Esophagus (tissue), 2 donors: ENCODE measurements around the gene HRH3. TPM values are rescaled to one million over a fixed set of nuclear protein-coding genes. Genes with fewer than 3 reads are reported as not detected.

Source experiments
- H3K27ac ChIP-seq, 2 donors: one replicate each; pipeline ENCODE4 v1.5.1; 2013; ENCODE audit warnings: low read depth in 2 of 2, mild to moderate bottlenecking in 2 of 2, inconsistent platforms in 1 of 2, low read length in 1 of 2, moderate library complexity in 1 of 2
- H3K27me3 ChIP-seq, 2 donors: one replicate each; pipeline ENCODE4 v1.6.1; 2013; ENCODE audit warnings: low read length in 2 of 2, control low read depth in 1 of 2, mild to moderate bottlenecking in 1 of 2; ENCODE audit not compliant: insufficient read depth in 2 of 2, control insufficient read depth in 1 of 2
- H3K36me3 ChIP-seq, 2 donors: one replicate each; pipeline ENCODE4 v1.6.1; 2013; ENCODE audit warnings: low read length in 1 of 2; ENCODE audit not compliant: control insufficient read depth in 2 of 2, insufficient read depth in 2 of 2
- H3K4me1 ChIP-seq, 2 donors: one replicate each; pipeline ENCODE4 v1.6.1; 2013; ENCODE audit warnings: low read length in 1 of 2; ENCODE audit not compliant: control insufficient read depth in 2 of 2, insufficient read depth in 2 of 2
- H3K4me3 ChIP-seq, 2 donors: one replicate each; pipeline ENCODE4 v1.5.1; 2013; ENCODE audit warnings: low read length in 2 of 2, mild to moderate bottlenecking in 2 of 2, low read depth in 1 of 2, moderate library complexity in 1 of 2
- H3K9me3 ChIP-seq, 2 donors: one replicate each; pipeline ENCODE4 v1.6.1; 2013; ENCODE audit warnings: mild to moderate bottlenecking in 2 of 2, low read depth in 1 of 2, low read length in 1 of 2, moderate library complexity in 1 of 2; ENCODE audit not compliant: control insufficient read depth in 2 of 2, insufficient read depth in 1 of 2
- WGBS, 2 donors: extraction: QIAGEN DNeasy Blood & Tissue Kit; methylation state at CpG; one replicate each; pipeline ENCODE4 v1.1.7; 2013; 5-methylcytosine and 5-hydroxymethylcytosine counted together
- polyA plus RNA-seq, 2 donors: library from polyadenylated mRNA; stranded (reverse); fragments of 200-250 nt; gene quantifications; one replicate each; pipeline ENCODE4 v1.2.3, GENCODE V29; 2013
- donor health status: healthy with polysubstance abuse.
- donor health status: Bipolar disorder and iron deficiency.

The HRH3 gene
- polyA plus RNA-seq, 2 donors: 0.02 TPM; not detected in 1

- Histone ChIP-seq H3K36me3 (peaks cover 21 to 27% of the 10 kb centered on the region in 2 donors), H3K4me1 (no peaks in the 10 kb centered on the region), H3K27ac (no peak overlapping the region), H3K9me3 (peaks cover 0 to 4% of the 10 kb centered on the region in 2 donors), H3K4me3 (no peak overlapping the region), H3K27me3 (no peaks in the 10 kb centered on the region)
- WGBS, 2 donors: 85 to 92% methylated on average over 23 of the region's 23 CpGs
These were observed 17.3 kb downstream of the HRH3 start for GRCh38 chr20:62202676-62203377.

GRCh38 chr20:62202083-62202395 lies 18.0 kb downstream of the HRH3 start:
- no peaks in the 10 kb centered on the region for H3K27me3 ChIP-seq
- peaks cover 21 to 27% of the 10 kb centered on the region in 2 donors for H3K36me3 ChIP-seq
- H3K9me3 ChIP-seq: peaks cover 0 to 4% of the 10 kb centered on the region in 2 donors
- 62 to 92% methylated on average over 5 of the region's 5 CpGs for WGBS, 2 donors
- no peak overlapping the region for H3K4me3 ChIP-seq
- no peaks in the 10 kb centered on the region for H3K4me1 ChIP-seq
- no peak overlapping the region for H3K27ac ChIP-seq

DNA sequence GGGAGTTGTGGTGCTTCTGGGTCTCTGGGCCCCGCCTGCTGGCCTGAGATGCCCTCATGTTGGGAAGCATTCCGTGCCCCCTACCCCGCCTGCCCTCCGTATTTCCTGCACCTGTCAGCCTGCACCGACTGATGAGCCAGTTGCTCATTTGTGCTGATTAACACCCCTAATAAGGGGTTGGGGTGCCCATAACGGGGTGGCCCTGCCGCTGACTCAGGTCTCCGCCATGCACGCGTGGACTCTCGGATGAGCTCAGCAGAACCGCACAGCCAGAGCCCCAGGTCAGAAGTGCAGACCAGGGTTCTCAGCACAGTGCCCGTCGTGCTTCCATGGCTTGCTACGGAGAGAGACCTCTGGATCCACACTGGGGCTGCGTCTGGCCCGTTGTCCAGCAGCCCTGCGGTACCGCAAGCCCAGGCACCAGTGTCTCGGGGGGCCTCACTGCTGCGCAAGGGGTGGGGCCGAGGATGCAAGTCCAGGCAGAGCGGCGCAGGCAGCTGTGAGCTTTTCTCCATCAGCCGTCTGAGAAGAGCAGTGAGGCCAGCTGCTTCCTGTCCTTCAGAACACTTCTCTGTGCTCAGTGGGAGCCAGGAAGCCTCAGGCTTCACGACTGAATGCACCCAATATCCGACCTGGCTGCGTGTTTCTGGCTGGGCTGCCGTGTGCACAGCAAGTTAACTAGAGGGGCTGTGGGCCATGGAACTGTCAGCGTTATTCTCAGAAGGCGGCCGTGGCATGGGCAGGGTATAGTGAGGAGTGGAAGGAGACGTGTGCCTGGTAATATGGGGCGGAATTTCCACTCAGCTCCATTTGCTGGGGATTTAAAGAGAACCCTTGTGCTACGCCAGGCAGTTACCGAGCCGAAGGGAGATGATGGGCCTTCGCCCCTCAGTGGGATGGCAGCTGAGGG lies 18.6 kb downstream of the HRH3 start:
- Histone ChIP-seq H3K9me3 (peaks cover 0 to 4% of the 10 kb centered on the region in 2 donors), H3K4me3 (no peak overlapping the region), H3K27me3 (no peaks in the 10 kb centered on the region), H3K27ac (no peak overlapping the region), H3K36me3 (peaks cover 21 to 27% of the 10 kb centered on the region in 2 donors), H3K4me1 (no peaks in the 10 kb centered on the region)
- WGBS, 2 donors: 86 to 89% methylated on average over 38 of the region's 38 CpGs

GRCh38 chr20:62200491-62201172 lies 19.4 kb downstream of the HRH3 start:
- no peaks in the 10 kb centered on the region for H3K27me3 ChIP-seq
- H3K4me3 ChIP-seq: no peak overlapping the region
- H3K9me3 ChIP-seq: peaks cover 0 to 4% of the 10 kb centered on the region in 2 donors
- no peaks in the 10 kb centered on the region for H3K4me1 ChIP-seq
- peaks cover 21 to 27% of the 10 kb centered on the region in 2 donors for H3K36me3 ChIP-seq
- H3K27ac ChIP-seq: no peak overlapping the region
- 95% methylated on average over 38 of the region's 38 CpGs for WGBS, 2 donors

DNA sequence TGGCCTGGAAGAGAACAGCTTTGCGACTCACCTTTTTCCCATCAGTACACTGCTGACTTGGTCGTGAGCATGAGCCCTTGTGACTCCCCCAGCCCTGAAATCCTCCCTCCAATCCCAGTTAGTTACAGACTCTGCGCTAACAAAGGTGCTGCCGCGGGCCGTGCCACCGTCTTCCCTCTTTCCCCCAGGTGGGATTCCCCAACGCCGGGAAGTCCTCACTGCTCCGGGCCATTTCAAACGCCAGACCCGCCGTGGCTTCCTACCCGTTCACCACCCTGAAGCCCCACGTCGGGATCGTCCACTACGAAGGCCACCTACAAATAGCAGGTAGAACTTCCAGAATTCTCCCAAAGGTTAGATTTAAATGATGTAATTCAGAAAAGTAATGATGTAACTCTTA lies 21.1 kb downstream of the HRH3 start:
- WGBS, 2 donors: 97 to 98% methylated on average over 18 of the region's 18 CpGs

GRCh38 chr20:62198496-62198895 lies 21.6 kb downstream of the HRH3 start:
- Histone ChIP-seq H3K36me3 (peaks cover 24 to 28% of the 10 kb centered on the region in 2 donors), H3K9me3 (peaks cover 0 to 4% of the 10 kb centered on the region in 2 donors), H3K4me1 (no peaks in the 10 kb centered on the region), H3K4me3 (no peak overlapping the region), H3K27ac (no peak overlapping the region), H3K27me3 (no peaks in the 10 kb centered on the region)
- WGBS, 2 donors: 96% methylated on average over 17 of the region's 17 CpGs

More for the DNA sequence above, 21.1 kb downstream of the HRH3 start:
- Histone ChIP-seq H3K27ac (no peak overlapping the region), H3K4me1 (no peaks in the 10 kb centered on the region), H3K27me3 (no peaks in the 10 kb centered on the region), H3K4me3 (no peak overlapping the region), H3K9me3 (peaks cover 0 to 4% of the 10 kb centered on the region in 2 donors), H3K36me3 (peaks cover 21 to 27% of the 10 kb centered on the region in 2 donors)

- Histone ChIP-seq H3K9me3 (peaks cover 0 to 4% of the 10 kb centered on the region in 2 donors), H3K27me3 (no peaks in the 10 kb centered on the region), H3K27ac (no peak overlapping the region), H3K36me3 (peaks cover 25 to 33% of the 10 kb centered on the region in 2 donors), H3K4me1 (no peaks in the 10 kb centered on the region), H3K4me3 (no peak overlapping the region)
- 94 to 95% methylated on average over 18 of the region's 18 CpGs for WGBS, 2 donors
These were observed 22.3 kb downstream of the HRH3 start for GRCh38 chr20:62197801-62198200.

DNA sequence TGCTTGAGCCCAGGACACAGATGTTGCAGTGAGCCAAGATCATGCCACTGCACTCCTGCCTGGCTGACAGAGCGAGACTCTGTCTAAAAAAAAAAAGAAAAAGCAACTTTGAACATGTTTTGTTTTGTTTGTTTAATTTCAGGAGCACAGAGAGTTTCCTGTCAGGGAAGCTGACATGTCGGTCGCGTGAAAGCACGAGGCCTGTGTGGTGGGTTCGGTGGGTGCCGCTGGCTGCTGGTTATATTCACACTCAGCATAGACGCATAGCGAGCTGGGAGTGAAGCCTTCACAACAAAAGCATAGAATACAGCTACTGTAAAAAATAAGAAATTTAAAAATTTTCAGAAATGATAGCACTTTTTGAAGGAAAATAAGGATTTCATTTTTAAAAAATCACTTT lies 22.8 kb downstream of the HRH3 start:
- Histone ChIP-seq H3K9me3 (peaks cover 0 to 4% of the 10 kb centered on the region in 2 donors), H3K4me3 (no peak overlapping the region), H3K4me1 (no peaks in the 10 kb centered on the region), H3K27ac (no peak overlapping the region), H3K27me3 (no peaks in the 10 kb centered on the region), H3K36me3 (peaks cover 25 to 33% of the 10 kb centered on the region in 2 donors)
- WGBS, 2 donors: 86 to 96% methylated on average over 9 of the region's 9 CpGs

DNA sequence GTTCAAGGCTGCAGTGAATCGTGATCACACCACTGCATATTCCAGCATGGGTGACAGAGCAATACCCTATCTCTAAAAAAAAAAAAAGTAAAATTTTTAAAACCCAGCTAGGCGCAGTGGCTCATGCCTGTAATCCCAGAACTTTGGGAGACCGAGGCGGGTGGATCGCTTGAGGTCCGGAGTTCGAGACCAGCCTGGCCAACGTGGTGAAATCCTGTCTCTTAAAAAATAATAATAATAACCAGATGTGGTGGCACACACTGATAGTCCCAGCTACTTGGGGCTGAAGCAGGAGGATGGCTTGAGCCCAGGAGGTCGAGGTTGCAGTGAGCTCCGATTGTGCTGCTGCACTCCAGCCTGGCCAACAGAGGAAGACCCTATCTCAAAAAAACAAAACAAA lies 23.8 kb downstream of the HRH3 start:
- Histone ChIP-seq H3K4me3 (no peak overlapping the region), H3K27ac (no peak overlapping the region), H3K9me3 (peaks cover 0 to 4% of the 10 kb centered on the region in 2 donors), H3K4me1 (no peaks in the 10 kb centered on the region), H3K27me3 (no peaks in the 10 kb centered on the region), H3K36me3 (peaks cover 22 to 23% of the 10 kb centered on the region in 2 donors)
- 95% methylated on average over 10 of the region's 10 CpGs for WGBS, 2 donors
